HG02610 (cell line): ENCODE measurements around the gene DIABLO.
"Not testable (repeated sequence)": the region's sequence is repeated elsewhere in the genome, so short reads cannot be mapped to it uniquely, and the experiment has no call there.

ENCODE experiments used
- ATAC-seq: cut with Tn5 transposase; IDR thresholded peaks from one replicate; pipeline ENCODE4 v1.9.1; 2021; ENCODE audit warnings: mild to moderate bottlenecking, moderate library complexity; ENCODE audit not compliant: unreplicated experiment

DIABLO gene

GRCh38 chr12:122225683-122226365 is at the start of gene DIABLO:
TSS of gene DIABLO (minus strand) at chr12:122226052. CDS start at chr12:122226014, 38 bp downstream.
- peak; percentile 92 for ATAC-seq

GRCh38 chr12:122275459-122275858 is 49.6 kb upstream of the DIABLO start:
- ATAC-seq, result no peak

- peak; percentile 88 for ATAC-seq
These were observed 40.5 kb upstream of the DIABLO start, which contains the start of gene VPS33A for GRCh38 chr12:122266230-122266901. TSS of gene VPS33A (minus strand) at chr12:122266494. CDS start at chr12:122266408, 86 bp downstream.

GRCh38 chr12:122265886-122266229 is 40.0 kb upstream of the DIABLO start:
- ATAC-seq, result peak; percentile 37

GRCh38 chr12:122265476-122265875 is 39.6 kb upstream of the DIABLO start:
- ATAC-seq, result no peak

- ATAC-seq, result not testable (repeated sequence)
These were observed 34.9 kb upstream of the DIABLO start for GRCh38 chr12:122260735-122261134.

- ATAC-seq, result not testable (repeated sequence)
These were observed 33.1 kb upstream of the DIABLO start for GRCh38 chr12:122258939-122259338.

GRCh38 chr12:122258462-122258861 is 32.6 kb upstream of the DIABLO start:
- not testable (repeated sequence) for ATAC-seq

- ATAC-seq, result no peak
These were observed 24.7 kb upstream of the DIABLO start for GRCh38 chr12:122250536-122250935.

- ATAC-seq, result no peak
These were observed 24.2 kb upstream of the DIABLO start for GRCh38 chr12:122250047-122250446.

GRCh38 chr12:122245553-122245952 is 19.7 kb upstream of the DIABLO start:
- no peak for ATAC-seq

- no peak for ATAC-seq
These were observed 18.9 kb upstream of the DIABLO start for GRCh38 chr12:122244565-122245371.

- no peak for ATAC-seq
These were observed 18.1 kb upstream of the DIABLO start for GRCh38 chr12:122243965-122244364.

GRCh38 chr12:122238861-122239260 is 13.0 kb upstream of the DIABLO start:
- no peak for ATAC-seq

GRCh38 chr12:122235741-122236140 is 9.9 kb upstream of the DIABLO start:
- no peak for ATAC-seq

- no peak for ATAC-seq
These were observed 6.8 kb upstream of the DIABLO start for GRCh38 chr12:122232691-122233090.

- ATAC-seq, result no peak
These were observed 4.9 kb upstream of the DIABLO start for GRCh38 chr12:122230798-122231197.

- no peak for ATAC-seq
These were observed 2.2 kb upstream of the DIABLO start for GRCh38 chr12:122228092-122228491.

GRCh38 chr12:122227341-122227740 is 1.5 kb upstream of the DIABLO start:
- no peak for ATAC-seq

GRCh38 chr12:122226366-122227125 is 694 bp upstream of the DIABLO start:
- ATAC-seq, result no peak

GRCh38 chr12:122216445-122216844 is 9.4 kb downstream of the DIABLO start:
- ATAC-seq, result no peak
